CD14-positive monocyte (primary cell): ENCODE measurements around the gene CUBN. TPM values are rescaled to one million over a fixed set of nuclear protein-coding genes. Genes with fewer than 3 reads are reported as not detected.

ENCODE experiments used
- DNase-seq, 3 donors: peaks; one replicate each; pipeline ENCODE4 v3.0.0-alpha.2; 2011 to 2022
- H2AFZ ChIP-seq: 2 replicates; pipeline ENCODE4 v1.6.0; 2012; ENCODE audit warnings: mild to moderate bottlenecking, low read depth, low read length, inconsistent platforms; ENCODE audit not compliant: insufficient read depth, poor library complexity, severe bottlenecking
- H3K27ac ChIP-seq, 2 donors: 1 replicate in 1 of 2; 2 replicates in 1 of 2; pipeline ENCODE4 v1.5.1; 2012 to 2013; ENCODE audit warnings: low read length in 2 of 2, control low read depth in 1 of 2, inconsistent platforms in 1 of 2, low read depth in 1 of 2, mild to moderate bottlenecking in 1 of 2
- H3K27me3 ChIP-seq, 2 donors: one replicate each; pipeline versions ENCODE4 v1.6.0 to v1.6.1; 2011 to 2013; ENCODE audit warnings: low read length in 2 of 2; ENCODE audit not compliant: control insufficient read depth in 2 of 2, insufficient read depth in 2 of 2
- H3K36me3 ChIP-seq, 2 donors: replicated peaks in 1 of 2; 1 replicate in 1 of 2; 2 replicates in 1 of 2; pipeline versions ENCODE4 v1.5.1 to v1.6.1; 2012 to 2013; ENCODE audit warnings: low read length in 2 of 2, control low read depth in 1 of 2, inconsistent platforms in 1 of 2, mild to moderate bottlenecking in 1 of 2; ENCODE audit not compliant: insufficient read depth in 2 of 2, control insufficient read depth in 1 of 2
- H3K4me1 ChIP-seq, 2 donors: 1 replicate in 1 of 2; 2 replicates in 1 of 2; pipeline versions ENCODE4 v1.5.1 to v1.6.1; 2012 to 2013; ENCODE audit warnings: low read length in 2 of 2, control low read depth in 1 of 2, inconsistent platforms in 1 of 2, mild to moderate bottlenecking in 1 of 2, moderate library complexity in 1 of 2; ENCODE audit not compliant: insufficient read depth in 2 of 2, control insufficient read depth in 1 of 2
- H3K4me2 ChIP-seq: replicated peaks from 2 replicates; pipeline ENCODE3; 2012; ENCODE audit warnings: low read length, moderate library complexity, mild to moderate bottlenecking; ENCODE audit not compliant: poor library complexity, severe bottlenecking; ENCODE audit errors: extremely low read depth
- H3K4me3 ChIP-seq, 3 experiments: fragments of 200-600 bp in 1 of 3; sonication (generic) in 1 of 3; replicated peaks in 1 of 3; 1 replicate in 2 of 3; 2 replicates in 1 of 3; pipeline ENCODE4 v1.5.1; 2011 to 2013; ENCODE audit warnings: low read length in 3 of 3, mild to moderate bottlenecking in 3 of 3, control low read depth in 2 of 3, low read depth in 2 of 3, inconsistent platforms in 1 of 3, moderate library complexity in 1 of 3
- H3K79me2 ChIP-seq: 2 replicates; pipeline ENCODE4 v1.6.0; 2012; ENCODE audit warnings: mild to moderate bottlenecking, control low read depth, inconsistent platforms, low read length, moderate library complexity; ENCODE audit not compliant: insufficient read depth
- H3K9ac ChIP-seq: 2 replicates; pipeline ENCODE4 v1.6.0; 2017; ENCODE audit warnings: low read length, mild to moderate bottlenecking; ENCODE audit not compliant: insufficient read depth, poor library complexity, severe bottlenecking
- H3K9me3 ChIP-seq, 2 donors: replicated peaks in 1 of 2; 1 replicate in 1 of 2; 2 replicates in 1 of 2; pipeline versions ENCODE4 v1.5.1 to v1.6.1; 2012 to 2013; ENCODE audit warnings: low read length in 2 of 2, control low read depth in 1 of 2; ENCODE audit not compliant: control insufficient read depth in 1 of 2, insufficient read depth in 1 of 2
- H4K20me1 ChIP-seq: 2 replicates; pipeline ENCODE4 v1.6.0; 2012; ENCODE audit warnings: mild to moderate bottlenecking, low read length, control low read depth, moderate library complexity; ENCODE audit not compliant: insufficient read depth
- H3K27ac Mint-ChIP-seq, 7 donors: one replicate each; pipeline ENCODE4 v1.8.0; 2020; ENCODE audit warnings: mild to moderate bottlenecking in 7 of 7, mixed read lengths in 7 of 7, moderate library complexity in 6 of 7, inconsistent platforms in 2 of 7
- H3K27me3 Mint-ChIP-seq, 3 donors: one replicate each; pipeline ENCODE4 v1.8.0; 2021 to 2022; ENCODE audit warnings: low read depth in 3 of 3, mild to moderate bottlenecking in 3 of 3, mixed read lengths in 3 of 3, moderate library complexity in 3 of 3, inconsistent platforms in 1 of 3
- H3K36me3 Mint-ChIP-seq, 2 donors: one replicate each; pipeline ENCODE4 v1.8.0; 2020; ENCODE audit warnings: mixed read lengths in 2 of 2, inconsistent platforms in 1 of 2, mild to moderate bottlenecking in 1 of 2
- H3K4me1 Mint-ChIP-seq: one replicate; pipeline ENCODE4 v1.8.0; 2020; ENCODE audit warnings: mild to moderate bottlenecking, mixed read lengths
- H3K4me3 Mint-ChIP-seq, 2 donors: one replicate each; pipeline ENCODE4 v1.8.0; 2020; ENCODE audit warnings: mild to moderate bottlenecking in 2 of 2, mixed read lengths in 2 of 2, moderate library complexity in 1 of 2
- H3K9me3 Mint-ChIP-seq, 7 donors: one replicate each; pipeline ENCODE4 v1.8.0; 2020 to 2022; ENCODE audit warnings: mixed read lengths in 7 of 7, mild to moderate bottlenecking in 6 of 7, moderate library complexity in 6 of 7, inconsistent platforms in 2 of 7
- CTCF ChIP-seq: fragments of 200-600 bp; IDR thresholded peaks from one replicate; pipeline ENCODE4 v1.8.0; 2022; ENCODE audit warnings: antibody characterized with exemption, mild to moderate bottlenecking
- WGBS: methylation state at CpG from one replicate; pipeline ENCODE4 v1.1.5; 2013; ENCODE audit warnings: missing lambda C conversion rate; ENCODE audit not compliant: insufficient coverage; 5-methylcytosine and 5-hydroxymethylcytosine counted together
- intact Hi-C, 2 donors: fragments of 100-400 bp; cut with micrococcal nuclease; formaldehyde crosslinking; loops; one replicate each; pipeline versions ENCODE4 v1.15.0 to v1.15.1; 2023
- polyA plus RNA-seq, 3 donors: library from polyadenylated mRNA; depleted of rRNA in 1 of 3; unstranded in 2 of 3; stranded (reverse) in 1 of 3; fragments of 300-500 nt in 2 of 3; fragments of >200 nt in 1 of 3; fragmentation: Illumina TruSeq in 2 of 3; gene quantifications; 1 replicate in 2 of 3; 2 replicates in 1 of 3; pipeline ENCODE4 v1.2.3, GENCODE V29; 2012 to 2021

The CUBN gene
- polyA plus RNA-seq, 3 donors = 0.95 TPM; not detected in 2

- H3K4me3 Mint-ChIP-seq = no peak overlapping the region
- Histone ChIP-seq H3K27me3 (no peaks in the 10 kb centered on the region), H3K4me3 (no peak overlapping the region), H3K4me1 (no peaks in the 10 kb centered on the region), H4K20me1 (no peaks in the 10 kb centered on the region), H3K27ac (no peak overlapping the region), H3K4me2 (no peak overlapping the region), H2AFZ (no peak overlapping the region), H3K36me3 (no peaks in the 10 kb centered on the region), H3K9me3 (no peaks in the 10 kb centered on the region), H3K9ac (no peak overlapping the region), H3K79me2 (no peaks in the 10 kb centered on the region)
- no peak for TF ChIP-seq CTCF
- intact Hi-C loops = no loop called here
- H3K27ac Mint-ChIP-seq = no peak overlapping the region
- no peaks in the 10 kb centered on the region for H3K27me3 Mint-ChIP-seq
- H3K9me3 Mint-ChIP-seq = no peaks in the 10 kb centered on the region
- no peaks in the 10 kb centered on the region for H3K4me1 Mint-ChIP-seq
- DNase-seq = no peak
- peaks cover 0 to 26% of the 10 kb centered on the region in 2 donors for H3K36me3 Mint-ChIP-seq
These were observed 24.5 kb upstream of the CUBN start for GRCh38 chr10:17154116-17154515.

GRCh38 chr10:17153321-17153720, 23.7 kb upstream of the CUBN start:
- Mint-ChIP-seq H3K4me3 (no peak overlapping the region), H3K9me3 (no peaks in the 10 kb centered on the region), H3K27me3 (no peaks in the 10 kb centered on the region), H3K36me3 (peaks cover 0 to 26% of the 10 kb centered on the region in 2 donors), H3K27ac (no peak overlapping the region), H3K4me1 (no peaks in the 10 kb centered on the region)
- Histone ChIP-seq H3K9me3 (no peaks in the 10 kb centered on the region), H3K4me3 (no peak overlapping the region), H3K4me1 (no peaks in the 10 kb centered on the region), H3K27ac (no peak overlapping the region), H4K20me1 (no peaks in the 10 kb centered on the region), H3K79me2 (no peaks in the 10 kb centered on the region), H3K4me2 (no peak overlapping the region), H2AFZ (no peak overlapping the region), H3K9ac (no peak overlapping the region), H3K36me3 (no peaks in the 10 kb centered on the region), H3K27me3 (no peaks in the 10 kb centered on the region)
- no peak for TF ChIP-seq CTCF
- 92% methylated on average over 4 of the region's 5 CpGs for WGBS
- intact Hi-C loops = no loop called here
- DNase-seq = no peak
